Measurements from ENCODE around the gene MBNL1. TPM values are rescaled to one million over a fixed set of nuclear protein-coding genes. Genes with fewer than 3 reads are reported as not detected.

Gene MBNL1
- total RNA-seq, 2 donors from 2014 or later: 1.3 to 4.9 TPM

- no peak overlapping the region for H3K9ac ChIP-seq (ENCODE audit: extremely low read depth, low read length, poor library complexity, severe bottlenecking)
- TF ChIP-seq, protein P1, sequence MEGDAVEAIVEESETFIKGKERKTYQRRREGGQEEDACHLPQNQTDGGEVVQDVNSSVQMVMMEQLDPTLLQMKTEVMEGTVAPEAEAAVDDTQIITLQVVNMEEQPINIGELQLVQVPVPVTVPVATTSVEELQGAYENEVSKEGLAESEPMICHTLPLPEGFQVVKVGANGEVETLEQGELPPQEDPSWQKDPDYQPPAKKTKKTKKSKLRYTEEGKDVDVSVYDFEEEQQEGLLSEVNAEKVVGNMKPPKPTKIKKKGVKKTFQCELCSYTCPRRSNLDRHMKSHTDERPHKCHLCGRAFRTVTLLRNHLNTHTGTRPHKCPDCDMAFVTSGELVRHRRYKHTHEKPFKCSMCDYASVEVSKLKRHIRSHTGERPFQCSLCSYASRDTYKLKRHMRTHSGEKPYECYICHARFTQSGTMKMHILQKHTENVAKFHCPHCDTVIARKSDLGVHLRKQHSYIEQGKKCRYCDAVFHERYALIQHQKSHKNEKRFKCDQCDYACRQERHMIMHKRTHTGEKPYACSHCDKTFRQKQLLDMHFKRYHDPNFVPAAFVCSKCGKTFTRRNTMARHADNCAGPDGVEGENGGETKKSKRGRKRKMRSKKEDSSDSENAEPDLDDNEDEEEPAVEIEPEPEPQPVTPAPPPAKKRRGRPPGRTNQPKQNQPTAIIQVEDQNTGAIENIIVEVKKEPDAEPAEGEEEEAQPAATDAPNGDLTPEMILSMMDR (conservative IDR thresholded peaks at IDR 0.05): no peak
- Mint-ChIP-seq H3K36me3 (ENCODE audit: low read depth) (no peaks in the 10 kb centered on the region), H3K4me1 (no peaks in the 10 kb centered on the region), H3K4me3 (no peak overlapping the region), H3K27ac (no peak overlapping the region), H3K9me3 (no peaks in the 10 kb centered on the region), H3K27me3 (ENCODE audit: insufficient read depth) (peaks cover 36% of the 10 kb centered on the region)
- H3K9me3 ChIP-seq (ENCODE audit: control insufficient read depth, low read length): no peaks in the 10 kb centered on the region
- H3K4me1 ChIP-seq (ENCODE audit: control insufficient read depth, insufficient read depth, low read length): no peaks in the 10 kb centered on the region
- H3K27ac ChIP-seq (ENCODE audit: low read depth, low read length): no peak overlapping the region
- peaks cover 54% of the 10 kb centered on the region for H3K27me3 ChIP-seq (ENCODE audit: control insufficient read depth, insufficient read depth, low read length, poor library complexity, severe bottlenecking)
- no peaks in the 10 kb centered on the region for H3K36me3 ChIP-seq (ENCODE audit: control insufficient read depth, insufficient read depth, low read length)
- H3K4me3 ChIP-seq (ENCODE audit: low read length): no peak overlapping the region
- no peak for DNase-seq
- no CpG with 5 or more reads among the region's 1 CpG for WGBS, 2 experiments (ENCODE audit: insufficient coverage in 1 of 2, insufficient read length in 1 of 2)
Measured at GRCh38 chr3:152288681-152289080, 20.0 kb downstream of the MBNL1 start.

GRCh38 chr3:152289708-152290107 is 21.0 kb downstream of the MBNL1 start:
- H3K36me3 Mint-ChIP-seq (ENCODE audit: low read depth): no peaks in the 10 kb centered on the region
- H3K9me3 ChIP-seq (ENCODE audit: control insufficient read depth, low read length): no peaks in the 10 kb centered on the region
- H3K36me3 ChIP-seq (ENCODE audit: control insufficient read depth, insufficient read depth, low read length): no peaks in the 10 kb centered on the region
- peaks cover 44% of the 10 kb centered on the region for H3K27me3 ChIP-seq (ENCODE audit: control insufficient read depth, insufficient read depth, low read length, poor library complexity, severe bottlenecking)
- DNase-seq: no peak
- WGBS, 2 experiments (ENCODE audit: insufficient coverage in 1 of 2, insufficient read length in 1 of 2): 88% methylated on average over 2 of the region's 3 CpGs; no CpG with 5 or more reads in 1 of the 2 experiments
- H3K27me3 Mint-ChIP-seq (ENCODE audit: insufficient read depth): peaks cover 27% of the 10 kb centered on the region
- no peak overlapping the region for H3K27ac ChIP-seq (ENCODE audit: low read depth, low read length)
- H3K9me3 Mint-ChIP-seq: no peaks in the 10 kb centered on the region
- H3K27ac Mint-ChIP-seq: no peak overlapping the region
- no peaks in the 10 kb centered on the region for H3K4me1 Mint-ChIP-seq
- H3K4me3 Mint-ChIP-seq: no peak overlapping the region
- no peaks in the 10 kb centered on the region for H3K4me1 ChIP-seq (ENCODE audit: control insufficient read depth, insufficient read depth, low read length)
- no peak overlapping the region for H3K4me3 ChIP-seq (ENCODE audit: low read length)
- H3K9ac ChIP-seq (ENCODE audit: extremely low read depth, low read length, poor library complexity, severe bottlenecking): no peak overlapping the region
- TF ChIP-seq, protein P1 (conservative IDR thresholded peaks at IDR 0.05): no peak

- no peak overlapping the region for H3K4me3 Mint-ChIP-seq
- no peak for DNase-seq
- Histone ChIP-seq H3K27ac (ENCODE audit: low read depth, low read length) (no peak overlapping the region), H3K4me3 (ENCODE audit: low read length) (no peak overlapping the region), H3K9me3 (ENCODE audit: control insufficient read depth, low read length) (no peaks in the 10 kb centered on the region), H3K36me3 (ENCODE audit: control insufficient read depth, insufficient read depth, low read length) (no peaks in the 10 kb centered on the region), H3K4me1 (ENCODE audit: control insufficient read depth, insufficient read depth, low read length) (no peaks in the 10 kb centered on the region), H3K27me3 (ENCODE audit: control insufficient read depth, insufficient read depth, low read length, poor library complexity, severe bottlenecking) (peaks cover 43% of the 10 kb centered on the region), H3K9ac (ENCODE audit: extremely low read depth, low read length, poor library complexity, severe bottlenecking) (no peak overlapping the region)
- no peak overlapping the region for H3K27ac Mint-ChIP-seq
- H3K36me3 Mint-ChIP-seq (ENCODE audit: low read depth): no peaks in the 10 kb centered on the region
- peaks cover 23% of the 10 kb centered on the region for H3K27me3 Mint-ChIP-seq (ENCODE audit: insufficient read depth)
- no peaks in the 10 kb centered on the region for H3K9me3 Mint-ChIP-seq
- TF ChIP-seq, protein P1 (conservative IDR thresholded peaks at IDR 0.05): no peak
- H3K4me1 Mint-ChIP-seq: peaks cover under 1% of the 10 kb centered on the region
Measured at GRCh38 chr3:152290374-152290773, 21.6 kb downstream of the MBNL1 start.
